Activated T-cell treated with anti-CD3 and anti-CD28 coated beads, Interleukin-2, amount 50 U/mL, for 72 hours (primary cell): ENCODE measurements around the gene CCDC197. TPM values are rescaled to one million over a fixed set of nuclear protein-coding genes. Genes with fewer than 3 reads are reported as not detected.
A peak's percentile ranks its signal among the peaks of the same experiment; 100 is the strongest.

ENCODE experiments used
- ATAC-seq, 2 donors: fragments of 150-1000 bp; cut with Tn5 transposase; replicated peaks in 1 of 2; 2 replicates each; pipeline ENCODE4 v1.10.0; 2021; ENCODE audit warnings: moderate library complexity in 2 of 2, mild to moderate bottlenecking in 1 of 2
- DNase-seq, 2 donors: peaks; one replicate each; pipeline ENCODE4 v3.0.0; 2021 to 2022; ENCODE audit warnings: mixed read lengths in 1 of 2
- H3K27ac Mint-ChIP-seq: one replicate; pipeline ENCODE4 v1.8.0; 2022; ENCODE audit warnings: mild to moderate bottlenecking, moderate library complexity, mixed read lengths
- H3K27me3 Mint-ChIP-seq: one replicate; pipeline ENCODE4 v1.8.0; 2022; ENCODE audit warnings: low read depth, mixed read lengths
- H3K36me3 Mint-ChIP-seq, 2 donors: one replicate each; pipeline ENCODE4 v1.8.0; 2022; ENCODE audit warnings: mixed read lengths in 2 of 2, mild to moderate bottlenecking in 1 of 2; ENCODE audit not compliant: insufficient read depth in 2 of 2
- H3K4me1 Mint-ChIP-seq: one replicate; pipeline ENCODE4 v1.8.0; 2022; ENCODE audit warnings: low read depth, mixed read lengths
- H3K4me3 Mint-ChIP-seq, 2 donors: one replicate each; pipeline ENCODE4 v1.8.0; 2022; ENCODE audit warnings: mild to moderate bottlenecking in 2 of 2, mixed read lengths in 2 of 2, moderate library complexity in 2 of 2
- H3K9me3 Mint-ChIP-seq, 2 donors: one replicate each; pipeline ENCODE4 v1.8.0; 2022; ENCODE audit warnings: mixed read lengths in 2 of 2
- total RNA-seq, 2 donors: library from RNA; stranded (reverse); gene quantifications; one replicate each; pipeline ENCODE4 v1.2.3, GENCODE V29; 2022

Gene CCDC197
- total RNA-seq, 2 donors from 2014 or later: 1.6 to 2.2 TPM

DNA sequence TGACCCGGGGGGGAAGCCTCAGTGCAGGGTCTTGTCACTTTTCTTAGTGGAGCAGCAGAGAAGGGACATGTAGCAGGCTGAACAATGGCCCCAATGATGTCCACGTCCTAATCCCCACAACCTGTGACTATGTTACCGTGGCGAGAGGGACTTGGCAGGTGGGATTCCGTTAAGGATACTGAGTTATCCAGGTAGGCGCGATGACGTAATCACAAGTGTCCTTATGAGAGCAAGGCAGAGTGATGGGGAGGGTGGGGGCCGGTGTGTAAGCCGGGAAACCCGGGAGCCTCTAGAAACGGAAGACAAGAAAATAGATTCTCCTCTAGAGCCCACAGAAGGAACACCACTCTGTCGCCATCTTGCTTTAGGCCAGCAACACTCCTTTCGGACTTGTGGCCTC is 33.5 kb downstream of the CCDC197 start:
- Mint-ChIP-seq H3K27me3 (no peaks in the 10 kb centered on the region), H3K4me3 (no peak overlapping the region), H3K27ac (no peak overlapping the region), H3K9me3 (no peaks in the 10 kb centered on the region), H3K36me3 (no peaks in the 10 kb centered on the region), H3K4me1 (peaks cover 28% of the 10 kb centered on the region)
- DNase-seq: no peak
- ATAC-seq: no peak

DNA sequence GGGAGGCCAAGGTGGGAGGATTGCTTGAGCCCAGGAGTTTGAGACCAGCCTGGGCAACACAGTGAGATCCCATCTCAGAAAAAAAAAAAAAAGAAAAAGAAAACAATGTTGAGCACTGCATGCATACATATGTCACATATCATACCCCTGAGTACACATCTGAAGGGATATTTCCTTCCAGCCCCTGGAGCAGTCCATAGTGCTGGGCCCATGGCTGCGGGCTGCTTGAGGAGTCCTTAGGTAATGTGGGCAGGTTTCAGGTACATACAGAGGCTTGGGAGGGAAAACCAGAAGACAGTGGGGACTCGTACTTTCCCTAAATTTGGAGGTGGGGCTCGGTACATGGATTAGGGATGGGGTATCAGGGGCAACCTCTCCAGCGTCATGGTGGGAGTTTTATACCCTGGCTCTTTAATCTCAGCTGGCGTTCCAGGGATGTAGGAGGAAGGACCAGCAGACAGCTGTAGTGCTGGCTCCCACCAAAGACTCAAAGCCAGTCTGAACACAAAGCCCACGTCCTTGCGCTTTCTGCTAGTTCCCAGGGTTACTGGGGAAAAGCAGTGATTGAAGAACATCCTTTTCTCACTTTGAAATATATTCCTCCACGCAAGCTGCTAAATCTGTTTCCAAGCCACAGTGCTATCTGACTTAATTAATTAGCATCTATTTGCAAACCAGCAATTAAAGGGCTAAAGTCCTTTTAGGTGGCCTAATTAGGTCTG is 34.2 kb downstream of the CCDC197 start:
- no peaks in the 10 kb centered on the region for H3K27me3 Mint-ChIP-seq
- ATAC-seq (no peak), DNase-seq (no peak)
- no peaks in the 10 kb centered on the region for H3K36me3 Mint-ChIP-seq
- H3K27ac Mint-ChIP-seq: no peak overlapping the region
- H3K4me3 Mint-ChIP-seq: no peak overlapping the region
- H3K4me1 Mint-ChIP-seq: peaks cover 22% of the 10 kb centered on the region
- H3K9me3 Mint-ChIP-seq: no peaks in the 10 kb centered on the region

DNA sequence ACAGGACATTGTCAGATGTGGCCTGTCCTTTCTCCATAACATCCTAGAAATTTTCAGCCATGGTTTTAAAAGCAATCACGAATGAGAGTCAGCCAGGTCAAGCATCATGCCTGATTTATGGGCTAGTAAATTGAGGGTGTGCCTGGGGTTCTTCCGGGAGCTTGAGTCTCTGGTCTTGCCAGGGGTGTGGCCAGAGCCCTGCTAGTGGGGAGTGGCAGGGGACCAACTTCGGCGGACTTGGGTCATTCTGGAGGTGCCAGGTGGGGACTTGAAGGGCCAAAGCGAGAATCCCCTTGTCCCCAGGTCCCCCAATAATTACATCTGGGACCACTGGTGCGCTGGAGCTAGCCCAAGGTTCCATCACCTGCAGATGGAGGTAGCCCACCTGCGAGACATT is 34.8 kb downstream of the CCDC197 start:
- DNase-seq: no peak
- H3K27me3 Mint-ChIP-seq: no peaks in the 10 kb centered on the region
- H3K36me3 Mint-ChIP-seq: no peaks in the 10 kb centered on the region
- no peaks in the 10 kb centered on the region for H3K9me3 Mint-ChIP-seq
- H3K4me3 Mint-ChIP-seq: no peak overlapping the region
- no peak overlapping the region for H3K27ac Mint-ChIP-seq
- ATAC-seq: no peak
- H3K4me1 Mint-ChIP-seq: peaks cover 27% of the 10 kb centered on the region

DNA sequence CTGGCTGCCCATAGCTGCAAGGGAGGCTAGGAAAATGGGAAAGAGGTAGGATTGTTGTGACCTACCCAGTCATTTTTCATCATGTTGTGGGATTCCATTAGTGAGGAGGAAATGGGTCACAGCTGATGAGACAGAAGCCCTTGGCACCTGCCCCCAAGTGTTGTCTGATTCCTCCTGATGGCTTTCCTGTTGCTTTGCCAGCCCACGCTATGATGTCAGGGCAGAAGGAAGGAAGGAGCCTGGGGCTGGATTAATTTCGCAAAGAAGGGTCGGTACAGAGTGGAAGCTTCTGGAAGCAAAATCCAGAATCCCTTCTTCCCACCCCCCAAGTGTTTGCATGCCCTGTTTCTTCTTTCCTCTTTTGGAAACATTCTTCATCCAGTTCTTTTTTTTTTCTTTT is 37.8 kb downstream of the CCDC197 start:
- Mint-ChIP-seq H3K4me3 (no peak overlapping the region), H3K36me3 (no peaks in the 10 kb centered on the region), H3K9me3 (no peaks in the 10 kb centered on the region), H3K27ac (no peak overlapping the region), H3K27me3 (no peaks in the 10 kb centered on the region), H3K4me1 (peaks cover 5% of the 10 kb centered on the region)
- no peak for ATAC-seq
- DNase-seq: no peak

DNA sequence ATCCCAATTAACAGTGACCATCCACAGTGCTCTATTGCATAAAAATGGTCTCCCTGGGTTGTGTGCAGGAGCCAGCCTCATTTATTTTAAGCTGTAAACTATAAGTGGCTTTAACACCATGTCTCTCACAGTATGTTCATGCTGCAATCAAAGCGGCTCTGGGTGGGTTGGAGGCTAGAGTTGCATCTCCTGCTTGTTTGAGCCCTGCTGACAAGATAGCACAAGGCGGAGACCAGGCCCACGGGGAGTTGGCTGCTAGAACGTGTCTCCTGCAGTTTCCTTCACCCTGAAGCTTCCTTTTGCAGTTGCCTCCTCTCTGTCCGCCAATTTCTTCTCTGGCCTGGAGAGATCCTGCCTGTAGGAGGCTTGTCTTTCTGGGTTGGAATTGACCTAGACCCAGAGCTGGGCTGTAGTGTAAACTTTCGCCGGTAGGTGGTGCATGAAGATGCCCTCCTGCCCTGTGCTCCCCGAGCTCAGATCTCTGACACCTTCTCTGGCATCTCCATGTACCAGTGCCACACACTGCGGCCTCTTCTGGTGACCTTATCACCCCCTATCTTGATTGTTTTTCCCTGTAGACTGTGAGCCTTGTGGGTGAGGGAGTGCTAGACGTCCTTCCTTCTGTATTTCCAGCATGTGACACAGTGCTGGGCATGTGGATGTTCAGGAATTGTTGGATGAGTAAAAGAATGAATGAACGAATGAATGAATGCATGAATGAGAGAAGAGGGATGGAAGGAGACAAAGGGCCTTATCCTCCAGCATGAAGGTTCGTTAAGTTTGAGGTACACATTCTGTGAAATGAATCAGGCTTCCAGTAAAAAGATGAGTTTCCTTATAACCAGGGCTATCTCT is 39.4 kb downstream of the CCDC197 start:
- Mint-ChIP-seq H3K27me3 (no peaks in the 10 kb centered on the region), H3K27ac (no peak overlapping the region), H3K36me3 (no peaks in the 10 kb centered on the region), H3K9me3 (no peaks in the 10 kb centered on the region), H3K4me3 (no peak overlapping the region), H3K4me1 (peaks cover 5% of the 10 kb centered on the region)
- ATAC-seq: peak; percentile 87 to 91
- peak; percentile 77 to 82 for DNase-seq

DNA sequence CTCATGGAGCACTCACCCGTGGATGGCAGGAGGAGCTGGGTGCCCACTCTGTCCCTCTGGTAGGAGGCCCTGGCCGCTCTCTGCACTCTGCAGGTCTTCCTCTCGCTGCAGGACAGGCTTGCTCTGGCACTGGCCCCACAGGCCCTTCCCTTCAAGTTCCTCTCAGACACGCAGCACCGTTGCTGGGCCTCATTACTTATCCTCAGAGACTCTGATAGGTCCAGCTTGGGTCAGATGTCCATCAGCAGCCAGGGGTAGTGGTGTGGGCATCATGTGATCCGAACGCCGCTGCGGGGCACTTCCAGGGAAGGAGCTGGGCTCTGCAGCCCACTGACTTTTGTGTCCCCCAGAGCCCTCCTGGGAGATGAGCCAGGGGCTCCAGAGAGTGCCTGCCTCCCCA is 40.9 kb downstream of the CCDC197 start:
- DNase-seq: no peak
- H3K27ac Mint-ChIP-seq: no peak overlapping the region
- peaks cover 5% of the 10 kb centered on the region for H3K4me1 Mint-ChIP-seq
- H3K4me3 Mint-ChIP-seq: no peak overlapping the region
- no peaks in the 10 kb centered on the region for H3K27me3 Mint-ChIP-seq
- no peak for ATAC-seq
- H3K9me3 Mint-ChIP-seq: no peaks in the 10 kb centered on the region
- no peaks in the 10 kb centered on the region for H3K36me3 Mint-ChIP-seq

DNA sequence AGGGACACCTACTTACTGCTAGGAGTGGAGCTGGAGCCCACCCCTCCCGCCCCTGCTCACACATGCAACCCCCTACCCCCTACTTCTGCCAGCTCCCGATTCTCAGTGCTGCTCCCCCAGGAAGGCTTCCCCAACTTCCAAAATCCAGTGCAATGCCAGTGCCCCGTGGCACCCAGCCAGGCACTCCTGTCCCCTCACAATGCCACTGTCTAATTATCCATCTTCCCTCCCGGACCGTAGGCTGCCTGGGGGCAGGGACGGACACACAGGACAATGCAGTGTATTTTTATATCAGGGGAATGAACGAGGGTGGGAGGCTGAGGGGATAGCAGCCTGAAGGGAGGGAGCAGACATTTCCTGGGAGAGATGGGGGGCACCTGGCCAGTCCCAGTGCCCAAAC is 41.4 kb downstream of the CCDC197 start:
- DNase-seq (no peak), ATAC-seq (no peak)
- H3K4me1 Mint-ChIP-seq: peaks cover 5% of the 10 kb centered on the region
- no peak overlapping the region for H3K27ac Mint-ChIP-seq
- H3K9me3 Mint-ChIP-seq: no peaks in the 10 kb centered on the region
- no peaks in the 10 kb centered on the region for H3K27me3 Mint-ChIP-seq
- H3K4me3 Mint-ChIP-seq: no peak overlapping the region
- H3K36me3 Mint-ChIP-seq: no peaks in the 10 kb centered on the region

DNA sequence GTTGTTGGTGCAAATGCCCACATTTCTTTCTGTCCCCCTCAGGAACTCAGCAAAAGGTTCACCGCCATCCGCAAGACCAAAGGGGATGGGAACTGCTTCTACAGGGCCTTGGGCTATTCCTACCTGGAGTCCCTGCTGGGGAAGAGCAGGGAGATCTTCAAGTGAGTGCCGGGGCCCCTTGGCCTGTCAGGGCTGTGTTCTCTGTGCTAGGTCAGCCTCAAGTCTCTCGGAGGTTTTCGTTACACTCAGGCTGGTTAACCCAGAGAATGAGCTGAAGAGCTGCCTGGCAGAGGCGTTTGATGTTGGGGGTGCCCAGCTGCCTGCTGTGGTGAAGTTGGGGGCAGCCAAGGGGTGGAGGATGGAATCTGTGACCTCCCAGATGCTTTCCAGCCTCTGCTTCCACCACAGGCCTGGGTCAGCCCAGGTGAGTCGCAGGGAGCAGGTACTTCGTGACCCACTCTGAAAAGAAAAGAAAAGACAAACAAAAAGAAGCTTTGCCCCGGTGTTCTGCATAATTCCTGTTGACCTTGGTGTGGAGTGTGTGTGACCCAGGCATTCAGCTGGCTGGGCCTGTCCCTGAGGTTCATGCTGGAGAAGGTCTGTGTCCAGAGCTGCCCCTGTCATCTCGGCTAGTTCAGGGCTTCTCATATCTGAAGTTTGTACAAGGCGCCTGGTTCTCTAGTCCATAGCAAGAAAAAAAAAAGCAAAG is 42.0 kb downstream of the CCDC197 start:
- no peak overlapping the region for H3K27ac Mint-ChIP-seq
- ATAC-seq: no peak
- no peaks in the 10 kb centered on the region for H3K36me3 Mint-ChIP-seq

DNA sequence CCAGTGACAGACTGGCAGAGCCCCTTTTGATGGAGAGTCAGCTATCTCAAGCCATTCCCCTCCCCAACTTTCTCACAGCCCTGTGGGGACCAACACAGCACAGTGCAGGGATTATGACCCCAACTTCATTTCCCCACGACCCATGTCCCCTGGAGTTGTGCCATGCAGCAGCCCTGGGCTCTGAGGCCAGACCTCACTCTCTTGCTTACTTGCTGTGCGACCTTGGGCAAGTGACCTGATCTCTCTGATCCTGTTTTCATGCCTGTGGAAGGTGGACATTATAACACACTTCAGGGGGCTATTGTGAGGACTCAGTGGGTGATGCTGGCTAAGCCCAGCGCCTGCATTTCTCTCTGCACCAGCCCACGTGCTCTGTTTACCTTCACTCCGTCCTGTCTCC is 43.1 kb downstream of the CCDC197 start:
- Mint-ChIP-seq H3K27ac (no peak overlapping the region), H3K9me3 (no peaks in the 10 kb centered on the region)
- no peak for ATAC-seq

More for the DNA sequence above, 42.0 kb downstream of the CCDC197 start:
- no peaks in the 10 kb centered on the region for H3K9me3 Mint-ChIP-seq
- DNase-seq: no peak
- peaks cover 5% of the 10 kb centered on the region for H3K4me1 Mint-ChIP-seq
- no peaks in the 10 kb centered on the region for H3K27me3 Mint-ChIP-seq
- no peak overlapping the region for H3K4me3 Mint-ChIP-seq

DNA sequence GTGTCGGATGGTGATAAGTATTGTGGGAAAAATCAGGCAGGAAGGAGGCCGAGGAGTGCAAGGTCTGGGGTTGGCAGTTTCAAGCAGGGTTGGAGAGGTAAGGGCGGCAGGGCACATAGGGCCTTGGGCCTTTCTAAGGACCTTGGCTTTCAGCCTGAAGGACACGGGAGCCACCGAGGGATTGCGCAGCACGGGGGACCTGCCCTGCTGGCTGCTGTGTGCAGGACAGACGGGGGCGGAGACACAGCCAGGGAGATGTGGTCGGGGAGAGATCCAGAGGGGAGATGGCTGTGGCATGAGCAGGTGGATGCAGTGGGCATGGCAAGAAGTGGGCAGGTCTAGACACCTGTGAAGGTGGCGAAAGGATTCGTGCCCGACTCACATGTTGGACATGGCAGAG is 43.7 kb downstream of the CCDC197 start:
- Mint-ChIP-seq H3K36me3 (peaks cover 0 to 3% of the 10 kb centered on the region in 2 donors), H3K4me3 (no peak overlapping the region)

More for the DNA sequence above, 43.1 kb downstream of the CCDC197 start:
- H3K27me3 Mint-ChIP-seq: no peaks in the 10 kb centered on the region
- peaks cover 5% of the 10 kb centered on the region for H3K4me1 Mint-ChIP-seq
- no peak overlapping the region for H3K4me3 Mint-ChIP-seq
- no peak for DNase-seq
- peaks cover 0 to 2% of the 10 kb centered on the region in 2 donors for H3K36me3 Mint-ChIP-seq

DNA sequence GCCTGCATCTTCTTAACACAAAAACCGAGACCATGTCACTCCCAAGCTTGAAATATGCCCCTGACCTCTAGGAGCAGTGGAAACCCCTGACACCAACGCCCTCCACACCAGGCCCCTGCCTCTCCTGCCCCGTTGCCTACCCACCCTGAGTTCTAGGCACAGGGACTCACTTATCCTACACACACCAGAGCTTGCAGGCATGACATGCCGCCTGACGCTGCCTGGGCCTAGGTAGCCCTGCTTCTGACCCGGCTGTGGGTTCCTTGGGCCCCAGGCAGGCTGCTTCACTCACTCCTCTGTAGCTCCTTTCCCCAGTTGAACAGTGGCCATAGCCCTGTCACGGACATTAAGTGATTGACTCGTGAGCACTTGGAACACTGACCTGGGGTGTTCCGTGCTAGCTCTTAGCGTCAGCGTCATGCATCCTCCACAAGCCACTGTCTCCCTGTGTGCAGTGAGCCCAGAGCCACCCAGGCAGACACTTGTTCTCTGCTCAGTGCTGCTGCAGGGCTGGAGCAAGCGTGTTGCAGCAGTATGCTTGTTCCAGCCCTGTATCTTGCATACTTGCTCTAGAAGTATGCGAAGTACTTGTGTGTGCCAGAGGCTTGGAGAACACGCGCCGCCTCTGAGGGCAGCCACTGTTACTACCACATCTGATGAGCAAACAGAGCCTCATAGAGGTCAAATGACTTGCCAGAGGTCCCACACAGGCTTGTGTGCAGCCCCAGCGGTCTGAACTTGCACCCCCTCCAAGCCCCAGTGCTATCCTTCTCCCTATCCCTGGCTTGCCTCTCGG is 44.6 kb downstream of the CCDC197 start:
- peaks cover 2% of the 10 kb centered on the region for H3K4me1 Mint-ChIP-seq
- H3K27ac Mint-ChIP-seq: no peak overlapping the region
- DNase-seq (no peak), ATAC-seq (peak; percentile 3 to 6)
- no peaks in the 10 kb centered on the region for H3K27me3 Mint-ChIP-seq
- no peaks in the 10 kb centered on the region for H3K9me3 Mint-ChIP-seq
- peaks cover 0 to 3% of the 10 kb centered on the region in 2 donors for H3K36me3 Mint-ChIP-seq
- H3K4me3 Mint-ChIP-seq: no peak overlapping the region

More for the DNA sequence above, 43.7 kb downstream of the CCDC197 start:
- H3K4me1 Mint-ChIP-seq: peaks cover 5% of the 10 kb centered on the region
- H3K9me3 Mint-ChIP-seq: no peaks in the 10 kb centered on the region
- no peak for DNase-seq
- H3K27me3 Mint-ChIP-seq: no peaks in the 10 kb centered on the region
- ATAC-seq: no peak
- H3K27ac Mint-ChIP-seq: no peak overlapping the region

DNA sequence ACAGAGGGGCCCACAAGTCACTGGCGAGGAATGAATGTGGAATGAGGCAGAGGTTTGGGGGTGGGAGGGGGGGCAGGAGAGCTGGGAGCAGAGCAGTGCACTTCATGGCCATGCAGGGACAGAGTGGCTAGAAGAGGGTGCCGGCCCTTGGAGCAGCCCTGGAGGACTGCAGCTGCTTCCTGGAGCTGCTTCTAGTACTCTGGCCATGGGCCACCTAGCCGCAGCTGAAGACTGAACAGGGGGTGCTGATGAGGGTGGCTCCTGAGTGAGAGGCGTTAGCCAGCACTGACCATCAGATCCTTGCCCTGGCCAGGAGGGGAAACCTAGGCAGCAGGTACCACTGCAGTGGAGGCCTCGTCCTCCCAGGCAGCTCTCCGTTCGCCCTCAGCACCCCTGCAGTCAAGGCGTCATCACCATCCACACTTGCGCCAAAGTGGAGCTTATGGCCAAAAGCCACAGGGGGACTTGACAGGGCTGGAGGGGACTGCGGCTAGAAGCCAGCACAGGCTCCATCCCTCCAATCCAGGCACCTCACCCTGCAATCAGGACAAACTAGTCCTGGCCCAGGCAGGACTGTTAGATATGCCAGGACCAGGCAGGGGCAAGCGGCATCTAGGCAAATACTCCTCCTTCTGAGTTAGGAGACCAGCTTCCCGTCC is 45.5 kb downstream of the CCDC197 start:
- H3K9me3 Mint-ChIP-seq: no peaks in the 10 kb centered on the region
- H3K4me3 Mint-ChIP-seq: no peak overlapping the region
- H3K27ac Mint-ChIP-seq: no peak overlapping the region
- no peaks in the 10 kb centered on the region for H3K27me3 Mint-ChIP-seq
- H3K36me3 Mint-ChIP-seq: peaks cover 0 to 5% of the 10 kb centered on the region in 2 donors
- peak in 1 of 2 donors; percentile 7 for ATAC-seq
- DNase-seq: no peak
- no peaks in the 10 kb centered on the region for H3K4me1 Mint-ChIP-seq
